LNCaP clone FGC (cell line): ENCODE results near the gene ITGA8.
A peak's percentile ranks its signal among the peaks of the same experiment; 100 is the strongest.

Experiments used
- DNase-seq: peaks from one replicate; pipeline ENCODE4 v3.0.0-alpha.2; 2011; ENCODE audit warnings: low read depth
- H3K4me3 ChIP-seq: 2 replicates; pipeline ENCODE4 v1.5.1; 2011; ENCODE audit warnings: mild to moderate bottlenecking, low read depth, low read length, control low read depth
- TF ChIP-seq, protein P1 (sequence below): IDR thresholded peaks from 2 replicates; pipeline ENCODE4 v1.5.1; 2012; ENCODE audit warnings: mild to moderate bottlenecking; ENCODE audit not compliant: control insufficient read depth, insufficient read depth; ENCODE audit errors: extremely low read depth

The ITGA8 gene

GRCh38 chr10:15758618-15759017 lies 38.9 kb upstream of the ITGA8 start:
- DNase-seq = no peak
- TF ChIP-seq, protein P1, sequence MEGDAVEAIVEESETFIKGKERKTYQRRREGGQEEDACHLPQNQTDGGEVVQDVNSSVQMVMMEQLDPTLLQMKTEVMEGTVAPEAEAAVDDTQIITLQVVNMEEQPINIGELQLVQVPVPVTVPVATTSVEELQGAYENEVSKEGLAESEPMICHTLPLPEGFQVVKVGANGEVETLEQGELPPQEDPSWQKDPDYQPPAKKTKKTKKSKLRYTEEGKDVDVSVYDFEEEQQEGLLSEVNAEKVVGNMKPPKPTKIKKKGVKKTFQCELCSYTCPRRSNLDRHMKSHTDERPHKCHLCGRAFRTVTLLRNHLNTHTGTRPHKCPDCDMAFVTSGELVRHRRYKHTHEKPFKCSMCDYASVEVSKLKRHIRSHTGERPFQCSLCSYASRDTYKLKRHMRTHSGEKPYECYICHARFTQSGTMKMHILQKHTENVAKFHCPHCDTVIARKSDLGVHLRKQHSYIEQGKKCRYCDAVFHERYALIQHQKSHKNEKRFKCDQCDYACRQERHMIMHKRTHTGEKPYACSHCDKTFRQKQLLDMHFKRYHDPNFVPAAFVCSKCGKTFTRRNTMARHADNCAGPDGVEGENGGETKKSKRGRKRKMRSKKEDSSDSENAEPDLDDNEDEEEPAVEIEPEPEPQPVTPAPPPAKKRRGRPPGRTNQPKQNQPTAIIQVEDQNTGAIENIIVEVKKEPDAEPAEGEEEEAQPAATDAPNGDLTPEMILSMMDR = no peak
- no peak overlapping the region for H3K4me3 ChIP-seq

GRCh38 chr10:15754937-15755336 lies 35.2 kb upstream of the ITGA8 start:
- H3K4me3 ChIP-seq = no peak overlapping the region
- TF ChIP-seq, protein P1 = no peak
- DNase-seq = no peak

GRCh38 chr10:15751046-15751445 lies 31.3 kb upstream of the ITGA8 start:
- DNase-seq = no peak
- H3K4me3 ChIP-seq = no peak overlapping the region
- TF ChIP-seq, protein P1 = no peak

- no peak for DNase-seq
- H3K4me3 ChIP-seq = no peak overlapping the region
- TF ChIP-seq, protein P1 = no peak
Observed at GRCh38 chr10:15748126-15748525, 28.4 kb upstream of the ITGA8 start.

GRCh38 chr10:15747632-15748031 lies 27.9 kb upstream of the ITGA8 start:
- TF ChIP-seq, protein P1 = no peak
- no peak overlapping the region for H3K4me3 ChIP-seq
- DNase-seq = no peak

DNA sequence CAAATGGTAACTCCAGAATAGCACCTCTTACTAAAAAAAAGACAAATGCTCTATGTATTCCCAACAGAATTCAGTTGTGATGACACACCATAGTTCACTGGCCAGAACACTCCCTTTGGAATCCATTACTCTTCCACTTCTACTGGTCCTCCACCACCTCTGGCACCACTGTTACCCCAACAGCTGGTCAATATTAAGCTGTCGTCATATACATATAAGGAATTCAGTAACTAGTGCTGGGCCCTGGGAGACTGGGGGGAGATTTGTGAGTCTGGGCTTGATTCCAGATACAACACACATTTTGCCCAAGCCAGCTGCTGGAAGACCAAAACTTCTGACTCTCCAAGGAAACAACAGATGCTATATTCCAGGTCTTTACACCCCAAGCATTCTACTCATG lies 26.0 kb upstream of the ITGA8 start:
- TF ChIP-seq, protein P1 = no peak

DNA sequence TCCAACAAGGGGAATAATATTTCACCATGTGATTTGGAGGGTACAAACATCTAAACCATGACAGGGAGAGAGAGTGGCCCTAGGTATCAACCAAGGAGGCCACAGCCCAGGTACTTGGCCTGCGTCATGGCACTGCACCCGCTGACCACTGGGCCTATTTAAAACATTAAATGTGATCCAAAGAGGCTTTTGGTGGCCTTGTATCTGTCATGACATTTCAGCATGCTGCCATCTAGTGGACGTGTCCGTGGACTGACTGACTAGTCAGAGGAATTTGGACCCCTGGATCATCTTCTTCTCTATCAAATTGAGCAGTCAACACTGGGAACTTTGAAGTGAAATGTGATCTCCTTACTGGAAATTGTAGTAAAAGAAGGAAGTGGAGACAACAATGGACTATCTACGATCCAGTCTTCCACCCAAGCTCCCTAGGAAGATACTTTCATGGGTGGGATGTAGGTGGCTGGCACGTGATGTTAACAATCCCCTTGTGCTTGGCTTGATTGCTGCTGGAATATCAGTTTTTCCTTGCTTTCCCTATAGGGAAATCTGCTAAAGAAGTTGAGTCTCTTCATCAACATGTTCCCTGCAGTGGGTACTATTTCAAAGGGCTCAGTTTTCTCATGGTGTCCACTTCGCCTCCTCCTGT lies 24.6 kb upstream of the ITGA8 start:
- H3K4me3 ChIP-seq = no peak overlapping the region
- TF ChIP-seq, protein P1 = peak; percentile 59
- DNase-seq = no peak

More for the DNA sequence above, 26.0 kb upstream of the ITGA8 start:
- DNase-seq = no peak
- no peak overlapping the region for H3K4me3 ChIP-seq
